GM18508 (cell line): ENCODE results near the gene RIOK2.
"Not testable (repeated sequence)": the region's sequence is repeated elsewhere in the genome, so short reads cannot be mapped to it uniquely, and the experiment has no call there.

Experiments
- ATAC-seq: cut with Tn5 transposase; IDR thresholded peaks from one replicate; pipeline ENCODE4 v1.9.1; 2021; ENCODE audit warnings: moderate number of reproducible peaks; ENCODE audit not compliant: insufficient read depth, unreplicated experiment

The RIOK2 gene

DNA sequence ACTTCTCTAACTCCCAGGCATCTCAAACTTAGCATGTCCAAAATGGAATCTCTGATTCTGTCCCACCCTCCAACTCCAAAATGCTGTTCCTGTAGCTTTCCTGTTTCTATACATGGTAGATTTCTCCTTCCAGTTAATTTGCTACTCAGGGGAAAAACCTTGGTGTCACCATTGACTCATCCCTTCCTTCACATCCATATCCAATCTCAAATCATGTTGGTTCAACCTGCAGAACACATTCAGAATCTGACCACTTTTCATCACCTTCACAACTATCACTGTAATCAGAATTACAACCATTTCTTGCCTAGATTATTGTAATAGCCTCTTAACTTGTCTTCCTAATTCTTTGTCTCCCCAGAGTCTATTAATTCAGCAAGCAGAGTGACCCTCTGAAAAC lies 10.8 kb downstream of the RIOK2 start:
- no peak for ATAC-seq

DNA sequence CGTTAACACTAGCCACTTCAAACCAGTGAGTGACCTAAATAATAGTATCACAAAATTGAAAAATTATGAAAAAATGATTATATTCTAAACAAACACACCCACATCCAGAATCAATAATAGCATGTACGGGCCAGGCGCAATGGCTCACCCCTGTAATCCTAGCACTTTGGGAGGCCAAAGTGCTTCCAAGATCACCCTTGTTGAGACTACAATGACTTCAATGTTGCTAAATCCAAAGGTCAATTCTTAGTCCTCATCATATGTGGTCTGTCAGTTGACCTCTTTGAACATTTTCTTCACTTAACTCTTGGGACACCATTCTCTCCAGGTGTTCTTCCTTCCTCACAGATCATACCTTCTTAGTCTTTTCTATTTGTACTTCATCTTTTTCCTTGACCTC lies 11.3 kb downstream of the RIOK2 start:
- ATAC-seq, result no peak

DNA sequence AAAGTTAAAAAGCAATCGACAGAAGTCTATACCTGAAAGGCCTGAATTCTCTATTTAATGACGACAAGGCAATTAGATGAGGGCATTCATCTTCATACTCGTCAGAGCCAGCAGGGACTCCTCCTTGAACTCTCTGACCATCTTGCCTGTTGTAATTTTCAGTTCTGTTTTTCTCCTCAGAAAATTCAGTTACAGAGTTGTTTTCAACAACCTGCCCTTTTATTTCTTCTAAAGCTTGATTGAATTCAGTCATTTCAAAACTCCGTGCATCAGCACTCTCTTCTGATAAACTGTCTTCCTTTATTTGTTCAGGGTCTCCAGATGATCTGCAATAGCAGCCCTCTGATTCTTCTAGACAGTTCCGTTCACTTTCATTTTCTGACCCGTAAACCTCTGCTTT lies 15.6 kb downstream of the RIOK2 start:
- ATAC-seq, result no peak

DNA sequence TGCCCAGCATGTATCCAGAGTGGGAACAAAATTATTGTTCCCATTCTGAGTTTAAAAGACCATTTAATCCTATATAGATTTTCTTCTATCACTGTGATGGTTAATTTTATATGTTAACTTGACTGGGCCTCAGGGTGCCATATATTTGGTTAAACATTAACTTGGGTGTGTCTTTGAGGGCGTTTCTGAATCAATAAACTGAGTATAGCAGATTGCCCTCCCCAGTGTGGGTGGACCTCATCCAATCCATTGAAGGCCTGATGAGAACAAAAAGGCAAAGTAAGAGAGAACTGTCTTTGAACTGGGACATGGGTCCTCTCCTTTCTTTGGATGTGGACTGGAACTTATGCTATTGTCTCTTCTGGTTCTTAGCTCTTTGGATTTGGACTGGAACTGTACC lies 17.3 kb downstream of the RIOK2 start:
- no peak for ATAC-seq

DNA sequence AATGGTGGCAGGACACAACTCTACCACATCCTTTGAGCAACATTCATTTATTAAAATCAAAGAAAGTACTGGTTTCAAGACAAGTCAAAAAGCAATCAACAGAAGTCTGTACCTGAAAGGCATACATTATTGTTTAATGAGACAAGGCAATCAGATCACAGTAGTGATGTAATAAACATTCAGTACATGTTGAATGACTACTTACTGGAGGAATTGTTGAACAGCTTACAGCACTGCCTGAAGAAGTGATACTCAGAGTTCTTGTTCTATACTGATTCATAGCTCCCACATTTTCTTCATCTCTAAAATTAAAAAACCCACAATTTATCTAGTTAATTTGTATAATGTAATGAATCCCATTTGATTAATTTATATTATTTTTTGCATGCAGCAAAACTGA lies 18.2 kb downstream of the RIOK2 start:
- ATAC-seq, result no peak

DNA sequence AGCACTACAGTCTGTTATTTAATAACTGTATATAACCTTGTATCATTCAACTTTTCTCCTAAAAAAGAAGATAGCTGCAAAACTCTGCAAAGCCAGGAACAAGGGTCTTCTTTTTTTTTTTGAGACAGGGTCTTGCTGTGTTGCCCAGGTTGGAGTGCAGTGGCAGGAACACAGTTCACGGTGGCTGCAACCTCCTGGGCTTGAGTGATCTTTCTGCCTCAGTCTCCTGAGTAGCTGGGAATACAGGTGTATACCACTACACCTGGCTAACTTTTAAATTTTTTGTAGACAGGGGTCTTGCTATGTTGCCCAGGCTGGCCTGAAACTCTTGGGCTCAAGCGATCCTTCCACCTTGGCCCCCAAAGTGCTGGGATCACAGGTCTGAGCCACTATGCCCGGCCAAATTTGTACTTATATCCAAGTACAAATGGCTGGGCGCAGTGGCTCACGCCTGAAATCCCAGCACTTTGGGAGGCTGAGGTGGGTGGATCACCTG lies 19.2 kb downstream of the RIOK2 start:
- no peak for ATAC-seq

DNA sequence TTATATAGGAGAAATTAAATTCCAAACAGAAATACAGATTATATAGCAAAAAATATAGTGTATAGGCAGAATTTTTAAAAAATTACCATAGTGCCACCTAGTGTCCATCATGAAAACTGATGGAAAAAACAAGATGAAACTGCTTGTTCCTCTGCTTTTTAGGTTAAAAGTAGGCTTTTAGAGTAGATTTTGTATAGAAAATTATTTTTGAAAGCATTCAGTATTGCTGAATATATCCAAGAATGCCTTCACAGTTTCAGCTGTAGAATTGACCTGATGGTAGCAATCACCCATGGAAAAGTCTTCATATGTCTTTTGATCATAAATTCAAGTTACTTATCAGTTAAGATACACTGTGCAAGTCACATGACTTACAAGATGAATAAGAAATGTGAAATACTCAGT lies 19.7 kb downstream of the RIOK2 start:
- ATAC-seq, result no peak

DNA sequence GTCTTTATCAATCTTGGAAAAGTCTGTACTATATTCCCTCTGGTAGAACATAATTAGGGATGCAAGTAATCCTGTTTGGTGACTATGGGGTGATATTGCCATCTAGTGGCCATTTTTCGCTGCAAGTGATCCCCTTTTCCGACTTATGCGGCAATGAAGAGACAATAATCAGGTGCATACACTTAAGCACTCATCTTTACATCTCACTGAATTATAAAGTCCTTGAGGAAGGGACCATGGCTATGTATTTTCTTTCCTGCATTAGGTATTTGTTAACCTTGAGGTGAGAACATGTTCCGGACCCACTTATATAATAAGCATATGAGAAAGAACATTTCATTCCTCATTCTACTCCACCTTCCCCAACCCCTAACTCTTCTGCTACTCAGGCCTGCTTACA lies 21.0 kb downstream of the RIOK2 start:
- ATAC-seq, result no peak

DNA sequence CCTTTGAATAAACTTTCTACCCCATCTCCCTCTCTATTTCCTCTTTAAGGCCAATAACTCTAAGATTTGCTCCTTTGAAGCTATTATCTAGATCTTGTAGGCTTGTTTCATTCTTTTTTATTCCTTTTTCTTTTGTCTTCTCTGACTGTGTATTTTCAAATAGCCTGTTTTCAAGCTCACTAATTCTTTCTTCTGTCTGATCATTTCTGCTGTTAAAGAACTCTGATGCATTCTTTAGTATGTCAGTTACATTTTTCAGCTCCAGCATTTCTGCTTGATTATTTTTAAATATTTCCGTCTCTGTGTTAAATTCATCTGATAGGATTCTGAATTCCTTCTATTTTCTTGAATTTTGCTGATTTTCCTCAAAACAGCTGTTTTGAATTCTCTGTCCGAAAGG lies 25.4 kb downstream of the RIOK2 start:
- no peak for ATAC-seq

DNA sequence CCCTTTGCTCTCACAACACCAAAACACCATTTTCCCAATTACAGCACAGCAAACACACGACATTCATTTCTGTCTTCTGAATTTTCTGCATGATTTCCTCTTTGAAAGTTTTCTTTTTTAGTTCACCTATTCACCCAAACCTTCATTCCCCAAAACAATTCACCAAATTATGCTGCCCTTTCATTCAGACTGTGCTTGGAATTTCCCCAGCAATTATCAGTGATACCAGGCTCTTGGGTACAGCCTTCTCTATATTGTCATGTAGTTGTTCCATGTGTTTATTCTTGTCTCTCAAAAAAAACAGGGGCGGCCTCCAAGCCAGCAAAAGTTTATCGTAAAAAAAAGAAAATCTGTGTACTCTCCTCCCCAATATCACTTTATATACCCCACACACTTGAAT lies 31.7 kb downstream of the RIOK2 start:
- no peak for ATAC-seq

DNA sequence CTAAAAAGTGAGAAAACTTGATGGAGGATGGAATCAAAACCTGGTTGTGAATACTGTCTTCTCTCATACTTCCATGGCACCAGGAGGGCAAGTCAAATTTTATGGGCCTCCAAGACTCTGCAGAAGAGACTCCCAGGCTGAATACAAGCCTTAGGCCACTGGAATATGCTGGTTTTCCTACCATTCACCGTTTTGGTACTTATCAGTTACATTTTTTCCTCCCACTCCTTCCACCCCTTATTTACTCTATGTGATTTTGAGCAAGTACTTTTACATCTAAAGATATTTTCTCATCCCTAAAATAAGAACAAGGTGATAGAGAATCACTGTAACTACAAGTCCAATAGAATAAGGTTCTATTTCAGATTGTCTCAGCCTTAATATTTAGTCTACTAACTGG lies 32.6 kb downstream of the RIOK2 start:
- no peak for ATAC-seq

DNA sequence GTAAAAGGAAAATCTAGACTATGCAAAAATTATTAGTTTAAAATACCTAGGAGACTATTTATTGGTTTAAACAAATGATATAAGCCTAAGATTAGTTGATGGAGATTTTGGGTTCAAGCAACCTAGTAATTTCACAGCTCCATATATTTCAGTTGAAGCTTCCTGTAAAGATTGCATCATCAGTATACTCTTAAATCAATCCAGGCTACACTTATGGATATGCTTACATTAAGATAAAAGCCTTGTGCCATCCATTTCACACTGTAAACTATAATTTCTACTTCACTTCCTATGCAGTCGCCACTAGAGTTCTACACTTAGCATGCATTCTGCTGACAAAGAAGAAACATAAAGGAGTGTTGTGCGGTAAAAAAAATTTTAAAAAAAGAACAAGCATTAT lies 33.3 kb downstream of the RIOK2 start:
- ATAC-seq, result no peak

DNA sequence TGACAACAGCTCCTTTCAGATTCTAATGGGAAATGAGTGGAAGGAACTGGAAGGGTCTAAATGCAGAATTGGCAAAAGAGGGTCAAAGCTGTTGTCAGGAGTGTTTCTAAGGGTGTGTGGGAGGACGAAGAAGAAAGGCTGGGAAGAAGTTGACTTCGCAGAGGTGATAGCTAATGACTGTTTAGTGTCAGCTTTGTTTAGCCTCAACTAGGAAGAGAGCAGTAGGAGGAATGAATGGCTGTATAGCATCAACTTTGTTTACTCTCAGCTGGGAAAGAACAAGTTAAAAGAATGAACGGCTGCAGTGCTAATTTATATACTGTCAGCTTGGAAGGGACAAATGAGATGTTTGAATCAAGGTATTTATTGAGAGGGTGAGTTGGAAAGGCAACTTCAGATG lies 34.8 kb downstream of the RIOK2 start:
- no peak for ATAC-seq

DNA sequence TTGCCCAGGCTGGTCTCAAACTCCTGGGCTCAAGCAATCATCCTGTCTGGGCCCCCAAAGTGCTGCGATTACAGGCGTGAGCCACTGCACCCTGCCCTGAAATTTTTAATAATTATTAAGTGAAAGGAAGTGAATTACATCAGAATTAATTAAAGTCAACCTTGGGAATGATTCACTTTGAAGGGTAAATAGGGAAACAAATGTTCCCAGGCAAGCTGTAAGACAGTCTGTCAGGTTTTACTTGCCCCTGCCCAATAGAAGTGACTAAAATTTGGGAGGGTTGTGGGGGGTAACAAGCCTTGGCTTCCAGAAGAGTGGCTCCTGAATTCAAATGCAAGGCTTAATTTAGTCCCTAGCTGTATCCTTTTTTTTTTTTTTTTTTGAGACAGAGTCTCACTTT lies 39.3 kb downstream of the RIOK2 start:
- ATAC-seq, result no peak

DNA sequence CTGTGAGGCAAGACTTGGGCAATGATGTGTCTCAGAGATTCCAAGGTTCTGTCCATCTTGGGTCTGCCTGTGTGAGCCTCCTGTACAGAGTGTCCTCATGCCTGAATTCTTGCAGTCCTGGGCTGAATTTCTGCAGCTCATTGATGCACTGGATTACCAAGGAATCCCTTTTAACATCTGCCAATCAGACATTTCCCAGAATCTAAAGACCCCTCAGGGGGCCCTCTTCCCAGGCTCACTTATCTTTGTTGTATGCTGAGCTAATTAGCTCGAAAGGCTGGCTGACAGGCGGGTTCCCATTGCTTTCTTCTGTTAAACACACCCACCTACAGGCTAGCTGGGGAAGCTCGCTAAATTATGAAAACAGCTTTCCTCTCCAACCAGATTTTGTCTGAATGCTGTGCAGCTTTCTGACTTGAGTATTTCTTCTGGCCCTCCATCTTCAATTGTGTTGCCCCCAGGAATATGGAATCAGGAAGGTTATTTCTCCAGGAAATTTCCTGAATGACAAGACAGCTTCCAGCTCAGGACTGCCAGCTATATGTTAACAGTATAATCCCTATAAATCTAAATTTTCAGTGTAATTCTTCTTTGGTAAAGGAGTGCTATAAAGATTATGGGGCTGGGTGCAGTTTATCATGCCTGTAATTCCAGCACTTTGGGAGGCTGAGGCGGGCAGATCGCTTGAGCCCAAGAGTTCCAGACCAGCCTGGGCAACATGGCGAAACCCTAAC lies 40.4 kb downstream of the RIOK2 start, which contains the start of gene LIX1:
Gene LIX1, minus strand, starts transcription at position 91 of the 734 bp plus-strand sequence. Its CDS starts 35 bp downstream, at position 56.
- ATAC-seq, result peak; percentile 67

DNA sequence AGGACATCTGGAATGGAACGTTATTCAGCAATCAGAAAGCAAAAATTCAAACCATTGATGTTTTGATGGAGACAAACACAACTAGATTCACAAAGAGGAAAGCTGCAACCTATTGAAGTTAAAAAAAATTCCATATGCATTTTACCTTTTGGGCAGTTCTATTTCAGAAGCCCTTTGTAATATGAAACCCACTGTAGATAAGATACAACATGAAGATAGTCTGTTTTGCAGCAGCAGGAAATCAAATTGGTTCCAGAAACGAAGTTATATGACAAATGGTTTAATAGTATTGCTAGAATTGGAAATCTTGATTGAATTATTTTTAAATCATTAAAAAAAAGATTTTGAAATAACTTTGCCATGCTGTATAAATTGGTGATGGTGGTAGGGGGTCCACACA lies 41.5 kb downstream of the RIOK2 start:
- no peak for ATAC-seq

DNA sequence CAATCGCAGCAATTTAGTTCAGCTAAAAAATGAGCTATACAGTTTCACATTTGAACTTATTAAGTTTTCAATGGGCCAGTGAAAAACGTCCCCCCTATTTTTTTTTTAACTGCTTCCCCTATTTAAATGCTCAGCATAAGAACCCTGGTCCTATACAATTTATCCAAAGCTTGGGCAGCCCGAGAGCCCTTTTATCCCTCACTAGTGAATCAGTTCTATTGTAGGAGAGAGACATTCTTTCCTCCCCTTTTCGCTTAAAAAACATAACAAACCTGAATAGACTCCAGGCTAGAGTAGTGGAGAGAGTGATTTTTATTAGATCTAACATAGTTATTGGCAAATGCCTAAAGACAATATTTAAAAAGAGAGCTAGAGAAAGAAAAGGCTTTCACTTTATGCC lies 42.0 kb downstream of the RIOK2 start:
- no peak for ATAC-seq

DNA sequence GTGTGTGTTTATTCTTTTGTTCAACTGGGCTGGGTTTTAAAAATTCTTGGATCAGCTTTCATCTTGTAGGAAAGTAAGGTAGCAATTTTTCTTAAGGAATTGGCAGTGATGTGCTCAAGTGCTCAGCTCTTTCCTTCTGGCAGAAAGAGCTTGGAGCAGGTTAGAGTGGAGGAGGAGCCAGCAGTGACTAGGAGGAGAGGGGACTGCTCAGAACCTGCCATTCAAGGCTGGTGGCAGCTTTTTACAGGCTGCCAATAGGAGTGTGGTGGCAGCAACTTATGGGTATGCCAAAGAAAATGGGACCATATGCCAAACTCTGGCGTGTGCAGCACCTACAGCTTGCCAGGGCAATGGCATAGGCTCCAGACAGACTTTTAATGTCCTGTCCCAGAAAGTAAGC lies 42.8 kb downstream of the RIOK2 start:
- not testable (repeated sequence) for ATAC-seq

DNA sequence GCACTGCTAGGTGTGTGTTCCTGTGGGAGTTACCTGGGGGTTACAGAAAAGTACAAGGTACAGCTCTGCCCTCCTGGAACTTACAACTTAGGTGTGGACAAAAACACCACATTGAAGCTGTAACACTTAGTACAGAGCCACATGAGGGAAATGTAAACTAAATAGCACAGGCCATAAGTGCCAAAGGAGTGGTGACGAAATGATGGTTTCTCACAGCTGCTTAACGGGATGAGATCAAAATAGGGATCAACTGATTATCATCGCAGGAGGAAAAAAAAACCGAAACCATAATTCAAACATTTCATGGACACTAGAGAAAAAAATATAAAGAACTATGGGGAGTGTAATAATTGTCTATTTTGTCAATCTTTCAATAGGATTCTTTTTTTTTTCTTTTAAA lies 46.6 kb downstream of the RIOK2 start:
- no peak for ATAC-seq

DNA sequence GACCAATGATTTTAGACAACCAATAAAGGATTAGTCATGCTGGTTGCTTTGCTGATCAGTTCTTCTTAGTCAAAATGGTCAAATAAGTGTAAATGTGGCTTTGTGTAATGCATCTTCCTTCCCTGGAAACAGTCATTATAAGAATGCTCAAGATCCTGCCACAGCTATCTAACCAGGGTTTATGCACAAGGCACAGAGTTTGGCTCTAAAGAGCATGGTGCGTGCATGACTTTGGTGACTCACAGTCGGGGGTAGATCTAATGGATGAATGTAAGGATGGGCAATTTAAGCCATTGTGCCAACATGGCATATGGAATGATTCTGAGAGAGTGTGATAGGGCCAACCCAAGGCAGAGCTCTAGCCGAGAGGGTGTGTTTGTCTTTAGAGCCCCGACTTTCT lies 47.2 kb downstream of the RIOK2 start:
- ATAC-seq, result no peak

DNA sequence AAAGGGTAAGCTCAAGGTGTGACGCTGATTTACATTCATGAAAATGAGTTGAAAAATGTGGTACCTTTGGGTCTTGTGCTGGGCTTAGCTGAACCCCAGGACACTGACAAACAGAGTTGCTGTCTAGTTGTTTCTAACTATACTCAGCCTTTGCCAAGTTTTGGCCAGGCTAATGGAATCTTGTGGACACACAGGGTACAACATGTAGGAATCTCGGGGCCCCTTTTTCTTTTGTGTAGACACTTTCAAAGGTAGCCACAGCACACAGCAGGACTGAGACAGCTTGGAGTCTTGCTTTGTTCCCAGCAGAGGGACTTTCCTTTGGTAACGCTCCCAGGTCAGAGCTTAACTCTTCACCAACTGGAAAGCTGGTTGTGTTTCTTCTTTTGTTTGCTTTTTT lies 48.4 kb downstream of the RIOK2 start:
- no peak for ATAC-seq

DNA sequence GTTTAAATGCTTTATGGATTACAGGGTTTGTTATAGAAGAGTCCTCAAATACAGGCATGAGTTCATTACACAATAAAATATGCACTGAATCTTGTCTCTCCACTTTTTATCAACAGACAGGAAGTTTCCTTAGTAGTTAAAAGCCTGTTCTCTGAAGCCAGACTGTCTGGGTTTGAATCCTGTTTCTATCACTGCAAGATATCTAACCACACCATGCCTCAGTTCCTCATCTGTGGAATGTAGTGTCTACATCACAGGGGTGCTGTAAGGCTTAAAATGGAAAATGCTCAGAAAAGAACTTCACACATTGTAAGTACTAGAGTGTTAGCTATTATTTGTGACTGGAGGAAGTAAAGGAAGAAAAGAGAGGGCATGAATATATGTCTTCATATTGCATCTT lies 49.9 kb downstream of the RIOK2 start:
- ATAC-seq, result no peak
